Stimulated activated CD4-positive, alpha-beta T cell treated with anti-CD3 and anti-CD28 coated beads, Interleukin-15, amount 100 ng/mL, for 1 hour (primary cell): ENCODE data around the gene ARHGAP25.
A peak's percentile ranks its signal among the peaks of the same experiment; 100 is the strongest.

Source experiments
- DNase-seq, 2 donors: peaks; one replicate each; pipeline ENCODE4 v3.0.0-alpha.2; 2020; ENCODE audit warnings: low read depth in 1 of 2, low spot score in 1 of 2

Gene ARHGAP25

GRCh38 chr2:68827666-68828065 lies 93.1 kb downstream of the ARHGAP25 start:
- DNase-seq = no peak

- DNase-seq = peak; percentile 26 to 40
These were observed 94.5 kb downstream of the ARHGAP25 start for GRCh38 chr2:68828887-68829708.

DNA sequence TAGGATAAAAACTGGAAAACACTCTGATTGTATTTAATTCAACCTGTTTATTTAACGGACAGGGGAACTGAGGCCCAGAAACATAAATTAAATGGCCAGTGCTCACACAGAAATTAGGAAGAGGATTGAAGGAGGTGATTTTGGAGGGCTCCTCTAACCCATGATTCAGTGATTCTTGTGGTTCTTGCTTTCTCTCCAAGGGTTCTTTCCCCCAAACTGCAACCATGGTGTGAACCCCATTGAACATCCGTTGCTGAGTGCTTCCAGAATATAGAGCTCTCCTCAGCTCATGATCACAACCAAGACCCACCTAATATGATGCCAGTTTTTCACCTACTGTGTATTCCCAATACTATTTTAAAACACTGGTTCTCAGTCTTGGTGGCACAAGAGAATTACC lies 95.1 kb downstream of the ARHGAP25 start:
- DNase-seq = no peak

DNA sequence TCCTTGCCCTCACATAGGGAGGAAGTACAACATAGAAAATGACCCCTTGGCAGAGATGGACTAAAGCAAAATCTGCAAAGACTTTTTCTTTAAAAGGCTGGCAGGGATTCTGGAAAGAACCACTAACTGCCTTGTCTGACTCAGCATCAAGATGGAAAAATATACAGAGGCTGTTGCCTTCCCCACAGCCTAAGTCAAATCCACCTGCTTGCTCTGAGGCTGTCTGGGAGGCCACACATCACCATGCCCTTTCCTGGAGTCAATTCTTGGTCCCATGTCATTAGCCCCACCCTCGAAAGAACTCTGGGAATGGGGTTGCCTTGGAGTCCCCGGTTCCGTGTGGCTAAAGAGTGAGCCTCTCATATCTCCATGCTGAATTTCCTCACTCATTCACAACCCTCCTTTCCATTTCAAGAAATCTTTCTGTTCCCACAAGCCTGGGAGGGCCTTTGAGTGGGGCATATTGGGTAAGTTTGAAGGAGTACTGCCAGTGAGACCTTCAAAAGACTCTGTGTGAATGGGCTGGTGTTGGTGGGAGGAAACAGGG lies 97.1 kb downstream of the ARHGAP25 start:
- DNase-seq = no peak

- peak in 1 of 2 donors; percentile 6 for DNase-seq
These were observed 97.7 kb downstream of the ARHGAP25 start for GRCh38 chr2:68832233-68832869.

DNA sequence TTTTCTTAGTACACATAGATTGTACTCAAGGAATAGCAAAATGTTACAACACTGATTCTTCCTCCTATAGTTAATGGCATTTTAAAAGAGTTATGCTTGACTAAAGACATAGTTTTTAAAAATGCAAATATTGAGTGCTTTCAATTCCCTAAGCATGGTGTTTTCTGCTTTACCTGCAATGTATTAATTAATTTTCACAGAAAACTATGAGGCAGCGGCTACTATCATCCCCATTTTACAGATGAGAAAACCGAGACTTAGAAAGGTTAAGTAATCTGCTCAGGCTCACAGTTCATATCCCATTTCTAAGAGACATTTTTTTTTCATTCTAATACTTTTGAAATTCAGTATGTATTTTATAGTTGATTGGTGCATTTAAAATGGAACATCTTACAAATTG lies 98.6 kb downstream of the ARHGAP25 start:
- no peak for DNase-seq

GRCh38 chr2:68834737-68835376 lies 100.2 kb downstream of the ARHGAP25 start:
- DNase-seq = no peak

- no peak for DNase-seq
These were observed 101.0 kb downstream of the ARHGAP25 start for GRCh38 chr2:68835621-68836020.

GRCh38 chr2:68837164-68837860 lies 102.7 kb downstream of the ARHGAP25 start:
- peak; percentile 31 to 50 for DNase-seq

- no peak for DNase-seq
These were observed 103.3 kb downstream of the ARHGAP25 start for GRCh38 chr2:68837861-68838341.

DNA sequence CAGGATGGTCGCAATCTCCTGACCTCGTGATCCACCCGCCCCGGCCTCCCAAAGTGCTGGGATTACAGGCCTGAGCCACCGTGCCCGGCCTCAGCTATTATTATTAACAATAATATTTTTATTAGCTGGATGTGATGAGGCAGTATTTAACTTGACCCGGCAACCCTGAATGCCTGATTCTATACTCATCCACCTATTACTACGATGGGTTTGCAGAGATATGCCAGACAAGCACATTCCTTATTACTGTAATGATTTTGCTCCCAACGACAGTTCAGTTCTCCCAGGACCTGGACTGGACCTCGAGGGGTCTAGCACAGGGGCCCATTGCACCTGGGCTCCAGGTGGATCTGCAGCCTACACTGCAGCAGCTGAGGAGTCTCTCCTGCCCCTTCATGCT lies 104.0 kb downstream of the ARHGAP25 start:
- no peak for DNase-seq

GRCh38 chr2:68839260-68839833 lies 104.7 kb downstream of the ARHGAP25 start:
- no peak for DNase-seq

GRCh38 chr2:68845043-68845442 lies 110.4 kb downstream of the ARHGAP25 start:
- no peak for DNase-seq

- DNase-seq = no peak
These were observed 111.5 kb downstream of the ARHGAP25 start for GRCh38 chr2:68846091-68846490.

GRCh38 chr2:68847751-68848150 lies 113.1 kb downstream of the ARHGAP25 start:
- no peak for DNase-seq

GRCh38 chr2:68849579-68850030 lies 115.0 kb downstream of the ARHGAP25 start:
- DNase-seq = no peak

- no peak for DNase-seq
These were observed 115.9 kb downstream of the ARHGAP25 start for GRCh38 chr2:68850524-68850923.

DNA sequence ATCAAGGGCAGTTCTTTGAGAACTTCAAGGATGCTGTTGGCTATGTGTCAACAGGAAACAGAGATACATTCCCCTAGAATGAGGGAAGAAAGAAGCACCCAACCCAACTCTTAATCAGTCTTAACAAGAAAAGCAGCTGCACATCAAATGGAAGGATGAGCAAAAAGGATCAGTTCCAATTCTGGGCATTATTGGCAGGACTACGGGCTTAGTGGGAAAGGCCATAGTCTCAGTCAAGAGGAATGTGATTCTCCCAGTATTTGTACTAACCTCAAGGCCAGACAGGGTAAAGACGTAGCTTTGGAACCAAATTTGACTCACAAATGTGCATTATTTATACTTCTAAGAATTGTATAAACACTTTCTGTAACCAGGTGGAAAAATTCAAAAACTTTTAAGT lies 118.4 kb downstream of the ARHGAP25 start:
- DNase-seq = no peak

DNA sequence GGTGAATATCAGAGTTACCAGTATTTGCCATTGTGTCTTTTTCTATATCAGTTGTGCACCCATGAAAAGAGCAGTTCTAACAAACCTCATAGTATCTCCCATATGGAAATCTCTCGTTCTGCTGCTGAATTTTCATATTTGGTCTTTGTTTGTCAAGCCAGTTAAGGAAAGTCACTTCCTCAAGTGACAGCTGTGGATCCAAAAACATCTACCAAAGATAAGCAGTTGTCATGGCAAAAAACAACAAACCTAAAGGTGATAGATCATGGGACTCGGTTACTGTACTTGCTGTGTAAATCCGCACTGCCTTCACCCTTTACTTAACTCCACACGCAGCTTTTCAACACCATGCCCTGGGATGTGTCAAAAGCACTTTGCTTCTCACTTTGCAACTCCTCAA lies 119.3 kb downstream of the ARHGAP25 start:
- DNase-seq = no peak

GRCh38 chr2:68854476-68854875 lies 119.9 kb downstream of the ARHGAP25 start:
- no peak for DNase-seq

GRCh38 chr2:68855550-68855949 lies 120.9 kb downstream of the ARHGAP25 start:
- no peak for DNase-seq
